Measurements from ENCODE around the gene SLC15A4.

SLC15A4 gene

GRCh38 chr12:128779901-128780300 lies 43.9 kb downstream of the SLC15A4 start:
- ChIA-PET CTCF (no interaction called here), POLR2A (ENCODE audit: low non-redundant PET) (no interaction called here)
- H3K27ac ChIP-seq, result no peak overlapping the region
- TF ChIP-seq CTCF (conservative IDR thresholded peaks at IDR 0.05; ENCODE audit: low read depth), result no peak
- DNase-seq (ENCODE audit: low spot score), result no peak

GRCh38 chr12:128772249-128772648 lies 51.5 kb downstream of the SLC15A4 start:
- CTCF ChIA-PET, result interaction anchor here (0.6 kb wide), 1 partner anchor 111 kb away, joined by 3 read pairs; no protein-coding TSS in a partner anchor
- no peak for TF ChIP-seq CTCF (conservative IDR thresholded peaks at IDR 0.05; ENCODE audit: low read depth)
- H3K27ac ChIP-seq, result no peak overlapping the region
- no peak for DNase-seq (ENCODE audit: low spot score)
- POLR2A ChIA-PET (ENCODE audit: low non-redundant PET), result no interaction called here

- TF ChIP-seq CTCF (conservative IDR thresholded peaks at IDR 0.05; ENCODE audit: low read depth), result no peak
- DNase-seq (ENCODE audit: low spot score), result no peak
- ChIA-PET CTCF (interaction anchor here (0.6 kb wide), 1 partner anchor 111 kb away, joined by 3 read pairs; no protein-coding TSS in a partner anchor), POLR2A (ENCODE audit: low non-redundant PET) (no interaction called here)
- H3K27ac ChIP-seq, result no peak overlapping the region
These were observed 52.1 kb downstream of the SLC15A4 start for GRCh38 chr12:128771681-128772080.

- DNase-seq (ENCODE audit: low spot score), result no peak
- TF ChIP-seq CTCF (conservative IDR thresholded peaks at IDR 0.05; ENCODE audit: low read depth), result no peak
- POLR2A ChIA-PET (ENCODE audit: low non-redundant PET), result no interaction called here
- CTCF ChIA-PET, result interaction anchor here (0.6 kb wide), 1 partner anchor 15 kb away, joined by 7 read pairs; no protein-coding TSS in a partner anchor
- no peak overlapping the region for H3K27ac ChIP-seq
These were observed 56.2 kb downstream of the SLC15A4 start for GRCh38 chr12:128767518-128767917.

- CTCF ChIA-PET, result no interaction called here
- POLR2A ChIA-PET (ENCODE audit: low non-redundant PET), result no interaction called here
These were observed 56.8 kb downstream of the SLC15A4 start for GRCh38 chr12:128766738-128767501.

GRCh38 chr12:128763395-128763794 lies 60.4 kb downstream of the SLC15A4 start:
- CTCF ChIA-PET, result interaction anchor here (0.6 kb wide), 1 partner anchor 317 kb away, joined by 3 read pairs; no protein-coding TSS in a partner anchor
- H3K27ac ChIP-seq, result no peak overlapping the region
- POLR2A ChIA-PET (ENCODE audit: low non-redundant PET), result no interaction called here
- no peak for DNase-seq (ENCODE audit: low spot score)
- no peak for TF ChIP-seq CTCF (conservative IDR thresholded peaks at IDR 0.05; ENCODE audit: low read depth)

More at GRCh38 chr12:128766738-128767501, 56.8 kb downstream of the SLC15A4 start:
- no peak overlapping the region for H3K27ac ChIP-seq
- no peak for TF ChIP-seq CTCF (conservative IDR thresholded peaks at IDR 0.05; ENCODE audit: low read depth)
- no peak for DNase-seq (ENCODE audit: low spot score)
